ENCODE results near the gene HAPLN3. TPM values are rescaled to one million over a fixed set of nuclear protein-coding genes. Genes with fewer than 3 reads are reported as not detected.

Gene HAPLN3
- total and polyA plus RNA-seq, 11 donors: 1.2 to 32.9 (median 3.3) TPM

DNA sequence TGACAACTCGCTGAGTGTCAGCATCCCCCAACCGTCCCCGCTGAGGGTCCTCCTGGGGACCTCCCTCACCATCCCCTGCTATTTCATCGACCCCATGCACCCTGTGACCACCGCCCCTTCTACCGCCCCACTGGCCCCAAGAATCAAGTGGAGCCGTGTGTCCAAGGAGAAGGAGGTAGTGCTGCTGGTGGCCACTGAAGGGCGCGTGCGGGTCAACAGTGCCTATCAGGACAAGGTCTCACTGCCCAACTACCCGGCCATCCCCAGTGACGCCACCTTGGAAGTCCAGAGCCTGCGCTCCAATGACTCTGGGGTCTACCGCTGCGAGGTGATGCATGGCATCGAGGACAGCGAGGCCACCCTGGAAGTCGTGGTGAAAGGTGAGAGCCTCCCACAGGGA, 56.7 kb downstream of the HAPLN3 start:
- intact Hi-C loops (cut with DNase I): loop anchor here in 5 of 10 donors (10.0 kb wide), 3 partner anchors 214 to 364 kb away; partner anchors contain the start of gene AEN (in 2 of the 5)
- peaks cover 0 to 3% (median 0%) of the 10 kb centered on the region in 9 donors for H3K27me3 ChIP-seq
- TF ChIP-seq, protein P1, sequence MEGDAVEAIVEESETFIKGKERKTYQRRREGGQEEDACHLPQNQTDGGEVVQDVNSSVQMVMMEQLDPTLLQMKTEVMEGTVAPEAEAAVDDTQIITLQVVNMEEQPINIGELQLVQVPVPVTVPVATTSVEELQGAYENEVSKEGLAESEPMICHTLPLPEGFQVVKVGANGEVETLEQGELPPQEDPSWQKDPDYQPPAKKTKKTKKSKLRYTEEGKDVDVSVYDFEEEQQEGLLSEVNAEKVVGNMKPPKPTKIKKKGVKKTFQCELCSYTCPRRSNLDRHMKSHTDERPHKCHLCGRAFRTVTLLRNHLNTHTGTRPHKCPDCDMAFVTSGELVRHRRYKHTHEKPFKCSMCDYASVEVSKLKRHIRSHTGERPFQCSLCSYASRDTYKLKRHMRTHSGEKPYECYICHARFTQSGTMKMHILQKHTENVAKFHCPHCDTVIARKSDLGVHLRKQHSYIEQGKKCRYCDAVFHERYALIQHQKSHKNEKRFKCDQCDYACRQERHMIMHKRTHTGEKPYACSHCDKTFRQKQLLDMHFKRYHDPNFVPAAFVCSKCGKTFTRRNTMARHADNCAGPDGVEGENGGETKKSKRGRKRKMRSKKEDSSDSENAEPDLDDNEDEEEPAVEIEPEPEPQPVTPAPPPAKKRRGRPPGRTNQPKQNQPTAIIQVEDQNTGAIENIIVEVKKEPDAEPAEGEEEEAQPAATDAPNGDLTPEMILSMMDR (IDR thresholded peaks at IDR 0.05): no peak
- no peak for TF ChIP-seq POLR2A (IDR thresholded peaks at IDR 0.05)
- H3K9me3 ChIP-seq: no peaks in the 10 kb centered on the region
- H3K36me3 ChIP-seq: no peaks in the 10 kb centered on the region
- H3K4me1 ChIP-seq: peaks cover 0 to 4% (median 0%) of the 10 kb centered on the region in 12 donors
- WGBS, 4 donors: 80 to 88% (median 86%) methylated on average over 15 to 18 of the region's 18 CpGs
- ATAC-seq: no peak
- no peak overlapping the region for H3K4me3 ChIP-seq
- H3K27ac ChIP-seq: no peak overlapping the region
- no peak for DNase-seq

DNA sequence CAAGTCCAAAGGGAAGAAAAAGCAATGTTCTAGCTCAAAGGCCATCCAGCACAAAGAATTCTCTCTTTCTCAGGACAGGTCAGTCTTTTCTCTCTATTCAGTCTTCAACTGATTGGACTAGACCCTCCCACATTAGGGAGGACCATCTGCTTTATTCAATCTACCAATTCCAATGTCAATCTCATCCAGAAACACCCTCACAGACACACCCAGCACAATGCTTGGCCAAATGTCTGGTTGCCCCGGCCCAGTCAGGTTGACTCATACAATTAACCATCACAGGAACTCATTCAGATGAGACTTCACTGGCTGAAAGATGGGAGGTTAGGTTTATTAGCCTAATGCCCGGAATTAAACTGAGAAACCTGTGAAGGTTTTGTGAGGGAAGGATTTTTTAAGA, 59.7 kb downstream of the HAPLN3 start:
- ATAC-seq (no peak), DNase-seq (no peak)
- Histone ChIP-seq H3K36me3 (no peaks in the 10 kb centered on the region), H3K4me3 (no peak overlapping the region), H3K9me3 (no peaks in the 10 kb centered on the region), H3K27ac (no peak overlapping the region), H3K27me3 (peaks cover 0 to 3% (median 0%) of the 10 kb centered on the region in 9 donors), H3K4me1 (peaks cover 0 to 8% (median 0%) of the 10 kb centered on the region in 12 donors)
- WGBS, 4 donors: 63 to 80% (median 68%) methylated on average over 2 of the region's 2 CpGs
- intact Hi-C loops (cut with DNase I): loop anchor here in 7 of 10 donors (2.0 to 10.0 kb wide), 4 partner anchors 179 to 361 kb away; partner anchors contain the start of gene AEN (in 2 of the 7)
- TF ChIP-seq POLR2A (IDR thresholded peaks at IDR 0.05): no peak
- TF ChIP-seq, protein P1 (IDR thresholded peaks at IDR 0.05): no peak

DNA sequence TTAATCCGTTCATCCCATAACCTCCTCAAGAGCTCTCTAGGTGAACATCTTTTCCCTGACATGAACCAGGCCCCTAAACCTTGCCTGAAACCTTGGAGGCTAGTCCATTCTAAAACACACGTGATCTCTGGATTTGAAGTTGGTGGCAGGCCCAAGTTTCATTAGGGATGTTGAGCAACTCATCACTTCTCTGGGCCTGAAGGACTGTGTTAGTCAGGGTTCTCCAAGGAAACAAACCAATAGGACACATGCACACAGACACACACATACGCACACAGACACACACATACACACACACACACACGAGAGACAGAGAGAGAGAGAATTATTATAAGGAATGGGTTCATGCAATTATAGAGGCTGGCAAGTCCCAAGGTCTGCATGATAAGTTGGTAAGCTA, 60.2 kb downstream of the HAPLN3 start:
- Histone ChIP-seq H3K4me1 (peaks cover 0 to 8% (median 0%) of the 10 kb centered on the region in 12 donors), H3K9me3 (no peaks in the 10 kb centered on the region), H3K27ac (no peak overlapping the region), H3K4me3 (no peak overlapping the region), H3K27me3 (peaks cover 0 to 3% (median 0%) of the 10 kb centered on the region in 9 donors), H3K36me3 (no peaks in the 10 kb centered on the region)
- no peak for TF ChIP-seq POLR2A (IDR thresholded peaks at IDR 0.05)
- TF ChIP-seq, protein P1 (IDR thresholded peaks at IDR 0.05): no peak
- 85 to 94% (median 90%) methylated on average over 4 of the region's 4 CpGs for WGBS, 4 donors
- intact Hi-C loops (cut with DNase I): loop anchor here in 7 of 10 donors (2.0 to 10.0 kb wide), 4 partner anchors 178 to 360 kb away; partner anchors contain the start of gene AEN (in 2 of the 7)
- ATAC-seq (no peak), DNase-seq (no peak)

DNA sequence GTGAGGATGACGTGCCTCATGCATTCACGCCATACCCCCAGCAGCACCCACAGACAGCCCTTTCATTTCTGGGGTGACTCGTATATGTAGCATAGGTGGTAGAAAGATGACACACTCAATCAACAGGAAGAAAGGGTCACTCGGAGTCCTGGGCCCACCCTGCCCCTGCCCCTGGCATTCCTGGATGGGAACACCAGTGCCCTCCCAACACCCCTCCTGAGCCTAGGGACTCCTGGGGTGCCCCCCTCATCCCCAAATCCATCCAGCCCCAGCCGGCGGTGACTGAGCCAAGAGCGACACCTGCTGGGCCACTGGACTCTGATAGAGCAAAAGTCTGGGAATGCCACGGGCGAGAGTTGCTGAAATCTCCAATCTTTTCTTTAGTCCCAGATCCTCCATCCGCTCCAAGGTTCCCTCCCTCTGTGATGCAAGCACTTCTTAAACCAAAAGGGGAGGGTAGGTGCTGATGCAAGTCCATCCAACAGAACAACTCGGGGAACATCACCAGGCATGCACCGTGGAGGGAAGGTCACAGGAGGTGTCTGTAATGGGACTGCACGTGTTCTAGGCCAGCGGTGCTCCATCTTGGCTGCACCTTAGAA, 61.0 kb downstream of the HAPLN3 start:
- Histone ChIP-seq H3K27me3 (peaks cover 0 to 3% (median 0%) of the 10 kb centered on the region in 9 donors), H3K36me3 (no peaks in the 10 kb centered on the region), H3K27ac (peak overlapping the region in 1 of 12 donors; percentile 34), H3K4me1 (peaks cover 0 to 8% (median 0%) of the 10 kb centered on the region in 12 donors), H3K4me3 (no peak overlapping the region), H3K9me3 (no peaks in the 10 kb centered on the region)
- peak in 3 of 4 donors; percentile 44 to 75 (median 75) for ATAC-seq
- 37 to 56% (median 48%) methylated on average over 10 to 14 of the region's 14 CpGs for WGBS, 4 donors
- intact Hi-C loops (cut with DNase I): loop anchor here (1.0 to 10.0 kb wide), 6 partner anchors 177 to 360 kb away; partner anchors contain the start of gene AEN (in 2 of the 10)
- TF ChIP-seq POLR2A (IDR thresholded peaks at IDR 0.05): no peak
- TF ChIP-seq, protein P1 (IDR thresholded peaks at IDR 0.05): peak; percentile 39 to 76 (median 61)
- DNase-seq: peak in 3 of 5 donors; percentile 23 to 56 (median 26)
